NCI-H2171 treated with DMSO at 0.1 percent for 48 hours (cell line): Measurements from ENCODE around the gene VIPR2.

ENCODE experiments used
- DNase-seq: peaks from one replicate; lab custom pipeline; 2025; lab: John Stamatoyannopoulos, UW

VIPR2 gene

GRCh38 chr7:159119026-159119741, 25.5 kb downstream of the VIPR2 start:
- no peak for DNase-seq

DNA sequence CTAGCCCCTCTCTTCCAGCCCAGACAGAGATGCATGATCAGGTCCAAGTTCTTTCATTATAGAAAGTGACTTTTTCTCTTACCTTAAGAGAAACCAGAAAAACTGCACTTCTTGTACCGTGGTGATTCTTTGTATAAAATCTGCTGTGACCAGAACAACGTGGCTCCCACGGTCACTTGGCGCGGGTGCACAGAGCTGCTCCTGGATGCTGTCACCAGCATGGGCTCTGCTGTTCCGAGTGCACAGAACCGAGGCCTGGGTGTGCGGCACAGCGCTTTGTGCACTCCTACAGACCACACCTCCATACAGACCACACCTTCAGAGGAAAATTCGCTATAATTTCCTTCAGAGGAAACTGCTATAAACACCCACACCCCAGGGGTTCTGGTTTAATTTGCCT, 26.0 kb downstream of the VIPR2 start:
- DNase-seq = no peak

DNA sequence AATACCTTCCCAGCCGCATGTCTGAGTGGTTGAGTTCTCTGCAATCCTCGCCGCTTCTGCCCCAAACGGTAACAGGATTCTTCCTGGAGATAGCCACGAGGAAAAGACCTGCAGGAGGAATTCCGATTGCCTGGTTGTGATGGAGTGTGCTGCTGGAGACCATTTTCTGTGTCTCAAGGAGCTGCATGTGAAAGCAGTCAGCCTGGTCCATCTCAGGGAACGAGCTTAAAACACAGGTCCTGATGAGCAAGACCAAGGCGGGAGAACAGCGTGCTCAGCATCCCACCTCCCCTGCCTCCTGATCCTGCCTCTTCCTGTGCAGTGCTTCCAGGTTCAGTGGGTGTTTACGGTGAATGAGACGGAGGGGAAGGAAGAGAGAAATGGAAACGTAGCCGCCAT, 26.5 kb downstream of the VIPR2 start:
- no peak for DNase-seq

DNA sequence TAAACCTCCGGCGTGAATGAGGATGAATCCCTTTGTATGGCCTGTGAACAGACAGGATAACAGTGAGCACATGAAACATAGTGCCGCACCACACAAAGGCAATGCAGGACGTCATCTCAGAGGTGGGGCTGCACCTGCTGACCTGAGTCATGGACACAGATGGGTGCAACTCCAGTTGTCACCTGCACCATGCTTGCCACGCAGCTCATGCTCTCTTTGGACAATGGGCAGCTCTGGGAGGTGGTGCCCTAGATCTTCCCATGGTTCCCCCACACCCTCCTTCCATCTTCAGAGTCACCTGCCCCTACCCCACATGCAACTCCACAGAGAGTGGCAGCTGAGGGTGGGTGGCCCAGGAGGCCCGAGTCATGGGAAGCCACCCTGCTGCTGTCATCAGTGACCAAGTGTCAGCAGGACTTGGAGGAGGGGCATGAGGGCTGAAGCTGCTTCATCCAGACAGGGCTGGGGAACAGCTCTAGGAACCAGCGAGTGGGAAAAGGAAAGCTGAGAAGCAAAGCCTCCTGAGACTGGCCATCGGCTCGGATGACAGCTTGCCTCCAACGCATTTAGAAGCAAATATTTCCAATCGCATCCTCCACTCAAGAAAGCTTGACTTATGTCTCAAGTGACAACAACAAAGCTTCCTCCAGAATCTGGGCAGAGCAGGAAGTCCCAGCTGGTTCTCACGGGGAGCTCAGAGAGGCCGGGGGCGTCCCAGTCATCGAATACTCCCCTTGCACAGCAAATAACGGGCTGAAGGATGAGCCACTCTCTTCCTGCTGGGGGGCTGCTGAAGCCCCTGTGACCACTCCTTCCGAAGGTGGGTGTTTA, 27.1 kb downstream of the VIPR2 start:
- no peak for DNase-seq

GRCh38 chr7:159116581-159117339, 27.9 kb downstream of the VIPR2 start:
- no peak for DNase-seq

- DNase-seq = peak; percentile 19
These were observed 28.8 kb downstream of the VIPR2 start for GRCh38 chr7:159115601-159116501.

GRCh38 chr7:159114981-159115380, 29.7 kb downstream of the VIPR2 start:
- no peak for DNase-seq

DNA sequence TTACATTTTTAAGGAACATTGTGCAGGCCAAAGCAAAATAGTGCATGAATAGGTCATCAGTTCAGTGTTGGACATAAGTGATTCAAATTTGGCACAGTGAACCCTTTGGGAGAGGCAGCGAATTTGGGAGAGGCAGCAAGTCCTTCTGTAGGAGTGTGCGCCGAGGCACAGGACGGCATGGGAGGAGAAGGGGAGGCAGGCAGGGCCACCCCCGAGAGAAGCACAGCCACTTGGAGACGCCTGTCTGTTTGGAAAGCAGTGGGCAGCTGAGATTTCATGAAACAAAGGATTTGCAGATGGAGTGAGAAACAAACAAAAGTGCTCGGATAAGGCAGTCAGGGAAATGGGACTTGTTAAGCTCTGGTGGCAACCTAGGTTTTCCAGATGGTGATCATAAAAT, 30.6 kb downstream of the VIPR2 start:
- DNase-seq = no peak

DNA sequence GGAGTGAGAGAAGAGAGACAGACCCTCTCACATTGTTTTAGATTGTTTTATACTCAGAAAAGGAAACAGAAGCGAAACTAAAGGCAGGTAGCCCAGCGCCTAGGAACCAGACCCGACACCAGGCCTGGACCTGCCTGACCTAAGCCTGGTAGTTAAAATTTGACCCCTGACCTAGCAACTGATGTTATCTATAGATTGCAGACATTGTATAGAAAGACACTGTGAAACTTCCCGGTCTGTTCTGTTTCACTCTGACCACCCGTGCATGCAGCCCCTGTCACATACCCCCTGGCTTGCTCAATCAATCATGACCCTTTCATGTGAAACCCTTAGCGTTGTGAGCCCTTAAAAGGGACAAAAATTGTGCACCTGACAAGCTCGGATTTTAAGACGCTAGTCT, 31.6 kb downstream of the VIPR2 start:
- no peak for DNase-seq

- no peak for DNase-seq
These were observed 32.3 kb downstream of the VIPR2 start for GRCh38 chr7:159112136-159113011.

DNA sequence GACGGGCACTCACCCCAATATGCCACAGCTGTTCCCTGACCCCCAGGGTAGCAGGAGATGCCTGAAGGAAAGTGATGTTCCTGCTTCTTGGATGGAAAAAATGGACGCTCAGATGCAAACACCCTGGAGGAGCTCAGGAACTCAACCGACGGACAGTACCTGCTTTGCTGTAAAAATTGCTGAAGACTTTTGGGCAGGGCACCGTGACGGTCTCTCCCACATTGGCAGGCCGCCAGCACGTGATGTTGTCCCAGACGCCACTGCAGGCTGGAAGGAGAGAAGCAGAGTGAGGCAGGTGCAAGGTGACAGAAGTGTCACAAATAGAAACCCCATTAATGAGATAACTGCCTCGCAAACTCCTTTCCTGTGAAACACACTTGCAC, 35.0 kb downstream of the VIPR2 start:
- DNase-seq = peak; percentile 47

- DNase-seq = no peak
These were observed 35.6 kb downstream of the VIPR2 start for GRCh38 chr7:159108941-159109652.

GRCh38 chr7:159108491-159108890, 36.2 kb downstream of the VIPR2 start:
- no peak for DNase-seq

GRCh38 chr7:159107161-159107892, 37.3 kb downstream of the VIPR2 start:
- DNase-seq = no peak

GRCh38 chr7:159105832-159106811, 38.5 kb downstream of the VIPR2 start:
- DNase-seq = no peak

DNA sequence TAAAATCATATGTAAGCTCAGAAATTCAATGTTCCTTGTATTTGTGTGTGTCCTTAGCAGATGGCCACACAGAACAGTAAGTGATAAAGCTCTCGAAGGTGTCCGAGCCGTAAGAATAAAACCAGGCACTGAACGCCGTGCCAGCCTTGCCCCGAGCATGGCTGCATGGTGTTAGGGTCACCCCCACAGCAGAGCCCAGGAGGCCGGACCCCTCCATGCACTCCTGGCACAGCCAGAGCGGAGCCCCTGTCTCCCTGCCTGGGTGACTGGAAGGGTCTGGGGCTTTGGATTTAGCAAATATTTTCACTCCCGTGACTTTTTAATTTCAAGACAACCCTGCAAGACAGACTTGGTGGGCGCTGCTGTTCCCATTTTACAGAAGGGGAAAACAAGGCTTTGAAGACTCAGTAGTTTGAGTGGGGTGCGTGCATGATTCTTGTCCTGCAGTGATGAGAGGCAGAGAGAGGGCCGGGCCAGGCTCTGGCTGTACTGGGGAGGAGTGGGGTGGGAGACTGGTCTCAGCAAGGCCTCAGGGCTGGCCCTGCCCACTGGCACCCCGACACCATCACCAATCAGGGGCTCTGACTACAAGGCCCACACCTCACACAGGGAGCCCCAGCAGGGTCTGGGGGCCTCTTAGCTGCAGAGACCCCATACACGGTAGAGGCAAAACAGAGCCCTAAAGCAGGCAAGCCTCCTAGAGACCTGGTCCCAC, 39.4 kb downstream of the VIPR2 start:
- DNase-seq = no peak

DNA sequence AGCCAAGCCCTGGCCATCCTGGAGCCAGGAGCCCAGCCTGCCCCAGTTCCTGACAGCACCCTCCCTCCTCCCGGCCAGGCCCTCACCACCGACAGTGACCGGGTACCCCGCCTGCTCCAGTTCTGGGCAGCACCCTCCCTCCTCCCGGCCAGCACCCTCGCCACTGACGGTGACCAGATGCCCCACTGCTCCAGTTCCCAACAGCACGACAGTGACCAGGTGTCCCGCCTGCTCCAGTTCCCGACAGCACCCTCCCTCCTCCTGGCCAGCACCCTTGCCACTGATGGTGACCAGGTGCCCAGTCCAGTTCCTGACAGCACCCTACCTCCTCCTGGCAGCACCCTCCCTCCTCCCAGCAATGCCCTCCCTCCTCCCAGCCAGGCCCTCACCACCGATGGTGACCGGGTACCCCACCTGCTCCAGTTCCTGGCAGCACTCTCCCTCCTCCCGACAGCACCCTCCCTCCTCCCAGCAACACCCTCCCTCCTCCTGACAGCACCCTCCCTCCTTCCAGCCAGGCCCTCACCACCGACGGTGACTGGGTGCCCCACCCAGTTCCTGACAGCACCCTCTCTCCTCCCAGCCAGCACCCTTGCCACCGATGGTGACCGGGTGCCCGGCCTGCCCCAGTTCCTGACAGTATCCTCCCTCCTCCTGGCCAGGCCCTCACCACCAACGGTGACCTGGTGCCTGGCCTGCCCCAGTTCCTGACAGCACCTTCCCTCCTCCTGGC, 40.3 kb downstream of the VIPR2 start:
- DNase-seq = no peak
